ENCODE data around the gene MCF2L2. TPM values are rescaled to one million over a fixed set of nuclear protein-coding genes. Genes with fewer than 3 reads are reported as not detected.

MCF2L2 gene
- total RNA-seq, 1 donor from 2014 or later: 0.62 TPM

GRCh38 chr3:183306798-183307671, 121.4 kb downstream of the MCF2L2 start:
- TF ChIP-seq CTCF (IDR thresholded peaks at IDR 0.05): no peak
- intact Hi-C loops (cut with DNase I): no loop called here
- ATAC-seq: peak; percentile 97

GRCh38 chr3:183303690-183304089, 124.7 kb downstream of the MCF2L2 start:
- TF ChIP-seq CTCF (IDR thresholded peaks at IDR 0.05): no peak
- ATAC-seq: no peak

More at GRCh38 chr3:183306798-183307671, 121.4 kb downstream of the MCF2L2 start:
- Histone ChIP-seq H3K36me3 (no peaks in the 10 kb centered on the region), H3K9me3 (no peaks in the 10 kb centered on the region), H3K27ac (peak overlapping the region; percentile 44), H3K4me3 (no peak overlapping the region), H3K27me3 (ENCODE audit: low read depth) (no peaks in the 10 kb centered on the region), H3K4me1 (peaks cover 9% of the 10 kb centered on the region)
- DNase-seq: peak; percentile 91

GRCh38 chr3:183301937-183302580, 126.4 kb downstream of the MCF2L2 start:
- no peak overlapping the region for H3K27ac ChIP-seq
- no peaks in the 10 kb centered on the region for H3K27me3 ChIP-seq (ENCODE audit: low read depth)
- no peak for DNase-seq
- H3K9me3 ChIP-seq: no peaks in the 10 kb centered on the region
- no peaks in the 10 kb centered on the region for H3K36me3 ChIP-seq
- TF ChIP-seq CTCF (IDR thresholded peaks at IDR 0.05): no peak
- H3K4me1 ChIP-seq: peaks cover 21% of the 10 kb centered on the region
- ATAC-seq: no peak
- intact Hi-C loops (cut with DNase I): no loop called here
- H3K4me3 ChIP-seq: no peak overlapping the region

More at GRCh38 chr3:183303690-183304089, 124.7 kb downstream of the MCF2L2 start:
- H3K9me3 ChIP-seq: no peaks in the 10 kb centered on the region
- no peaks in the 10 kb centered on the region for H3K27me3 ChIP-seq (ENCODE audit: low read depth)
- intact Hi-C loops (cut with DNase I): no loop called here
- H3K4me3 ChIP-seq: no peak overlapping the region
- H3K36me3 ChIP-seq: no peaks in the 10 kb centered on the region
- peaks cover 15% of the 10 kb centered on the region for H3K4me1 ChIP-seq
- no peak overlapping the region for H3K27ac ChIP-seq
- no peak for DNase-seq

- no peak for ATAC-seq
- intact Hi-C loops (cut with DNase I): no loop called here
Measured at GRCh38 chr3:183300996-183301562, 127.3 kb downstream of the MCF2L2 start.

More at GRCh38 chr3:183300996-183301562, 127.3 kb downstream of the MCF2L2 start:
- Histone ChIP-seq H3K9me3 (no peaks in the 10 kb centered on the region), H3K27me3 (ENCODE audit: low read depth) (no peaks in the 10 kb centered on the region), H3K4me3 (no peak overlapping the region), H3K4me1 (peaks cover 22% of the 10 kb centered on the region), H3K27ac (no peak overlapping the region), H3K36me3 (no peaks in the 10 kb centered on the region)
- TF ChIP-seq CTCF (IDR thresholded peaks at IDR 0.05): no peak
- no peak for DNase-seq
